DOHH2 (cell line): ENCODE measurements around the gene SLC37A3.

Experiments used
- H3F3A ChIP-seq: fragments of 200-600 bp; sonication (generic), shearing (Covaris generic); 2 replicates; pipeline ENCODE4 v1.6.0; 2016; ENCODE audit warnings: antibody characterized with exemption, mild to moderate bottlenecking; ENCODE audit not compliant: control insufficient read depth, insufficient read depth
- H3K27ac ChIP-seq: fragments of 200-600 bp; sonication (generic); 2 replicates; pipeline ENCODE4 v1.5.1; 2014; ENCODE audit warnings: low read depth, mild to moderate bottlenecking, low read length, moderate library complexity
- H3K27me3 ChIP-seq: fragments of 200-600 bp; sonication (generic); 2 replicates; pipeline ENCODE4 v1.6.1; 2014; ENCODE audit warnings: mild to moderate bottlenecking, low read length, mixed read lengths; ENCODE audit not compliant: control insufficient read depth
- H3K36me3 ChIP-seq: fragments of 200-600 bp; sonication (generic); 2 replicates; pipeline ENCODE4 v1.6.1; 2014; ENCODE audit warnings: mild to moderate bottlenecking, low read length, moderate library complexity, mixed read lengths; ENCODE audit not compliant: control insufficient read depth
- H3K4me1 ChIP-seq: fragments of 200-600 bp; sonication (generic); 2 replicates; pipeline ENCODE4 v1.6.1; 2014; ENCODE audit warnings: mild to moderate bottlenecking, low read length, mixed read lengths; ENCODE audit not compliant: control insufficient read depth
- H3K4me2 ChIP-seq: fragments of 200-600 bp; sonication (generic); 2 replicates; pipeline ENCODE4 v1.6.0; 2014; ENCODE audit warnings: mild to moderate bottlenecking, low read length, moderate library complexity
- H3K4me3 ChIP-seq: fragments of 200-600 bp; sonication (generic); 2 replicates; pipeline ENCODE4 v1.5.1; 2014; ENCODE audit warnings: mild to moderate bottlenecking, low read length, mixed read lengths
- H3K79me2 ChIP-seq: fragments of 200-600 bp; sonication (generic); 2 replicates; pipeline ENCODE4 v1.6.1; 2014; ENCODE audit warnings: mild to moderate bottlenecking, low read length, mixed read lengths; ENCODE audit not compliant: control insufficient read depth
- H3K9me2 ChIP-seq: fragments of 200-600 bp; sonication (generic); replicated peaks from 2 replicates; pipeline ENCODE4 v1.6.1; 2014; ENCODE audit warnings: mild to moderate bottlenecking, low read length, mixed read lengths; ENCODE audit not compliant: control insufficient read depth
- H3K9me3 ChIP-seq: fragments of 200-600 bp; sonication (generic); 2 replicates; pipeline ENCODE4 v1.6.1; 2014; ENCODE audit warnings: antibody characterized with exemption, low read length, mixed read lengths; ENCODE audit not compliant: control insufficient read depth, insufficient read depth
- H4K20me1 ChIP-seq: fragments of 200-600 bp; sonication (generic); 2 replicates; pipeline ENCODE4 v1.6.0; 2014; ENCODE audit warnings: low read depth, mild to moderate bottlenecking, antibody characterized with exemption, low read length, moderate library complexity; ENCODE audit not compliant: control insufficient read depth, insufficient read depth
- CTCF ChIP-seq: fragments of 200-600 bp; sonication (generic); IDR thresholded peaks from one replicate; pipeline ENCODE4 v1.5.1; 2014; ENCODE audit warnings: antibody characterized with exemption, mild to moderate bottlenecking, low read depth, low read length; ENCODE audit not compliant: poor library complexity, severe bottlenecking
- EZH2phosphoT487 ChIP-seq: fragments of 200-600 bp; sonication (generic); IDR thresholded peaks from 2 replicates; pipeline ENCODE4 v1.6.1; 2017; ENCODE audit warnings: borderline replicate concordance, mild to moderate bottlenecking, antibody characterized with exemption, low read length, moderate library complexity, mixed read lengths

The SLC37A3 gene

GRCh38 chr7:140310337-140311002, 87.9 kb downstream of the SLC37A3 start:
- Histone ChIP-seq H3K27me3 (peaks cover 10% of the 10 kb centered on the region; the same call in 1 of the 2 replicates), H3K4me3 (peak overlapping the region; percentile 8; the same call in 1 of the 2 replicates), H3K79me2 (no peaks in the 10 kb centered on the region), H3F3A (0 out of 2 replicates have a peak, but pooled peaks cover 2% of the 10 kb centered on the region), H3K36me3 (no peaks in the 10 kb centered on the region), H3K9me3 (peaks cover 10% of the 10 kb centered on the region), H3K9me2 (no peaks in the 10 kb centered on the region), H3K4me2 (peak overlapping the region; percentile 47), H4K20me1 (no peaks in the 10 kb centered on the region), H3K4me1 (peaks cover 22% of the 10 kb centered on the region), H3K27ac (peak overlapping the region; percentile 27)
- TF ChIP-seq CTCF (no peak), EZH2phosphoT487 (no peak)

GRCh38 chr7:140308060-140308459, 90.3 kb downstream of the SLC37A3 start:
- H3K27ac ChIP-seq, result no peak overlapping the region
- no peak overlapping the region for H3K4me2 ChIP-seq
- H3K4me3 ChIP-seq, result no peak overlapping the region
- no peaks in the 10 kb centered on the region for H3K9me2 ChIP-seq
- no peak for TF ChIP-seq CTCF
- no peak for TF ChIP-seq EZH2phosphoT487
- H3K79me2 ChIP-seq, result no peaks in the 10 kb centered on the region
- H3F3A ChIP-seq, result 0 out of 2 replicates have a peak, but pooled peaks cover 2% of the 10 kb centered on the region
- no peaks in the 10 kb centered on the region for H3K36me3 ChIP-seq
- H3K4me1 ChIP-seq, result peaks cover 34% of the 10 kb centered on the region
- peaks cover 10% of the 10 kb centered on the region for H3K9me3 ChIP-seq
- peaks cover 3% of the 10 kb centered on the region; the same call in 1 of the 2 replicates for H3K27me3 ChIP-seq
- H4K20me1 ChIP-seq, result no peaks in the 10 kb centered on the region

GRCh38 chr7:140304191-140304799, 94.0 kb downstream of the SLC37A3 start:
- Histone ChIP-seq H3K4me1 (peaks cover 12% of the 10 kb centered on the region), H3K4me3 (no peak overlapping the region), H3K27me3 (peaks cover 6% of the 10 kb centered on the region; the same call in 1 of the 2 replicates), H3K4me2 (peak overlapping the region; percentile 41), H3F3A (0 out of 2 replicates have a peak, but pooled peaks cover 2% of the 10 kb centered on the region), H3K27ac (no peak overlapping the region), H3K79me2 (no peaks in the 10 kb centered on the region), H3K9me3 (no peaks in the 10 kb centered on the region), H3K36me3 (no peaks in the 10 kb centered on the region), H4K20me1 (no peaks in the 10 kb centered on the region), H3K9me2 (no peaks in the 10 kb centered on the region)
- peak; percentile 61 for TF ChIP-seq CTCF
- TF ChIP-seq EZH2phosphoT487, result no peak
